Natural killer cell (primary cell): ENCODE data around the gene MCTS1. TPM values are rescaled to one million over a fixed set of nuclear protein-coding genes. Genes with fewer than 3 reads are reported as not detected.

Source experiments
- ATAC-seq, 3 donors: fragments of 150-1000 bp in 2 of 3; fragments of 200-7000 bp in 1 of 3; cut with Tn5 transposase; 1 replicate in 1 of 3; 2 replicates in 2 of 3; pipeline ENCODE4 v1.10.0; 2021; ENCODE audit warnings: mild to moderate bottlenecking in 2 of 3, moderate library complexity in 2 of 3
- DNase-seq, 2 donors: peaks; one replicate each; pipeline versions ENCODE4 v3.0.0 to v3.0.0-alpha.2; 2013 to 2021; ENCODE audit warnings: mixed read lengths in 1 of 2
- H3K27ac ChIP-seq: one replicate; pipeline ENCODE4 v1.5.1; 2013; ENCODE audit warnings: mild to moderate bottlenecking, low read length
- H3K27me3 ChIP-seq: one replicate; pipeline ENCODE4 v1.6.1; 2013; ENCODE audit warnings: low read length; ENCODE audit not compliant: control insufficient read depth, insufficient read depth
- H3K36me3 ChIP-seq: one replicate; pipeline ENCODE4 v1.6.1; 2013; ENCODE audit warnings: low read length; ENCODE audit not compliant: control insufficient read depth, insufficient read depth
- H3K4me1 ChIP-seq: one replicate; pipeline ENCODE4 v1.6.1; 2013; ENCODE audit warnings: low read length; ENCODE audit not compliant: control insufficient read depth, insufficient read depth
- H3K4me3 ChIP-seq: one replicate; pipeline ENCODE4 v1.5.1; 2013; ENCODE audit warnings: low read length
- H3K9me3 ChIP-seq: one replicate; pipeline ENCODE4 v1.6.1; 2013; ENCODE audit warnings: low read length; ENCODE audit not compliant: control insufficient read depth, insufficient read depth
- H3K27ac Mint-ChIP-seq, 2 donors: one replicate each; pipeline ENCODE4 v1.8.0; 2022; ENCODE audit warnings: mild to moderate bottlenecking in 2 of 2, mixed read lengths in 2 of 2, moderate library complexity in 1 of 2
- H3K27me3 Mint-ChIP-seq, 2 donors: one replicate each; pipeline ENCODE4 v1.8.0; 2022; ENCODE audit warnings: low read depth in 2 of 2, mixed read lengths in 2 of 2
- H3K36me3 Mint-ChIP-seq: one replicate; pipeline ENCODE4 v1.8.0; 2022; ENCODE audit warnings: mixed read lengths
- H3K4me1 Mint-ChIP-seq, 2 donors: one replicate each; pipeline ENCODE4 v1.8.0; 2022; ENCODE audit warnings: mixed read lengths in 2 of 2
- H3K4me3 Mint-ChIP-seq: one replicate; pipeline ENCODE4 v1.8.0; 2022; ENCODE audit warnings: mild to moderate bottlenecking, moderate library complexity, mixed read lengths
- H3K9me3 Mint-ChIP-seq, 2 donors: one replicate each; pipeline ENCODE4 v1.8.0; 2022; ENCODE audit warnings: mixed read lengths in 2 of 2
- WGBS: methylation state at CpG from one replicate; pipeline ENCODE4 v1.1.7; 2013; ENCODE audit warnings: missing lambda C conversion rate; ENCODE audit not compliant: insufficient coverage; 5-methylcytosine and 5-hydroxymethylcytosine counted together
- intact Hi-C: fragments of 100-400 bp; cut with micrococcal nuclease; formaldehyde crosslinking; loops from one replicate; pipeline ENCODE4 v1.14.2; 2022
- total RNA-seq, 4 donors: library from RNA; stranded (reverse); fragments of 120-200 nt in 1 of 4; gene quantifications; one replicate each; pipeline versions ENCODE4 v1.2.3 to v1.2.4, GENCODE V29; 2013 to 2022
- TF ChIP-seq, protein P1 (sequence below): fragments of 200-600 bp; IDR thresholded peaks from one replicate; pipeline ENCODE4 v1.8.0; 2022; ENCODE audit warnings: antibody characterized with exemption

The MCTS1 gene
- total RNA-seq, 3 donors from 2014 or later (not counting 1 experiment from before 2014, with no cell fraction given), result 17.6 to 21.2 (median 18.8) TPM

DNA sequence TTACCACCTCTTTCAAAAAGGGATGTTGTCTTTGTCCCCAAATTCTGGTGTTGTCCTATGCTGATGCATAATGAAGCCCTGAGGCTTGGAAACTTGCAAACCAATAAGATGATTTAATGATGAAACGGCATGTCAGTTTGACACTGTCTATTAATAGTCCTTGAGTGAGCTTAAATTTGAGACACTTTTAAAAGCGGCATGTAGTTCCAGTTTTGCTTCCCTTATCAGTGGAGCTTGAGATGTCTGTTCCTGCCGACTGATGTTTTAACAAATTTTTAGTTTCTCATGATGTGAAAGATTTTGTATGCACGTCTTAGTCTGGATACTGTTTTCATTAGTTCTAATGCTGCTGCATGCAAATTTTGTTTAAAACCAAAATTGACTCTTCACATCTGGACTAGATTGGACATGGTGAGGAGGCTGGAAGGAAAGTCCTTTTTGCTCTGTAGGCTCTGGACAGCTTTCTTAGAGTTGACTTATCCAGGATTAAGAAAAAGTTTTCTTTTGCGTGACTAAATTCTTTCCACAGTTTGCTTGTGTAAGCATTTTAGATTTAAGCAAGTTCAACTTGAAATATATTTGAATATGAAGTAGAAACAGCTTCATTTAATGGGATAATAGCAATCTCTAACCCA lies 14.2 kb downstream of the MCTS1 start:
- ATAC-seq, result no peak
- no peak overlapping the region for H3K4me3 Mint-ChIP-seq

DNA sequence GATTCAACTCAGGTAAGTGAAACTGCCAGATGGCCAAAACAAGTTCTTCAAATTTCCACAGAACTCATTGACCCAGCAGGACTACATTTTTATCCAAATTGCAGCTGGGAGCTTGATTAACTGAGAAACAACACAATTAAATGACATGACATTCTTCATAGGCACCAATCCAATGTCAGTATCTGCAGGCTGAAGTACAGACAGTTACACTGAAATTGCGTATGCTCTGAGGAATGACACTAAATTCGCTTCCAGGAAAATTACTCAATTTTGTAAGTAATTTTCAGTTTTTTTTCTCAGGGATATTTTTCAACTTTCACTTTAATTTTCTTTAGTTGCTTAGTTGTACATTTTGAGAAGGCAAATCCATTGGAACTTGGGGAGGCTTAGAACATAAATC lies 21.5 kb downstream of the MCTS1 start:
- peaks cover 2 to 8% of the 10 kb centered on the region in 2 donors for H3K4me1 Mint-ChIP-seq
- no peak for DNase-seq
- H3K27ac ChIP-seq, result no peak overlapping the region
- H3K4me3 Mint-ChIP-seq, result no peak overlapping the region
- TF ChIP-seq, protein P1, sequence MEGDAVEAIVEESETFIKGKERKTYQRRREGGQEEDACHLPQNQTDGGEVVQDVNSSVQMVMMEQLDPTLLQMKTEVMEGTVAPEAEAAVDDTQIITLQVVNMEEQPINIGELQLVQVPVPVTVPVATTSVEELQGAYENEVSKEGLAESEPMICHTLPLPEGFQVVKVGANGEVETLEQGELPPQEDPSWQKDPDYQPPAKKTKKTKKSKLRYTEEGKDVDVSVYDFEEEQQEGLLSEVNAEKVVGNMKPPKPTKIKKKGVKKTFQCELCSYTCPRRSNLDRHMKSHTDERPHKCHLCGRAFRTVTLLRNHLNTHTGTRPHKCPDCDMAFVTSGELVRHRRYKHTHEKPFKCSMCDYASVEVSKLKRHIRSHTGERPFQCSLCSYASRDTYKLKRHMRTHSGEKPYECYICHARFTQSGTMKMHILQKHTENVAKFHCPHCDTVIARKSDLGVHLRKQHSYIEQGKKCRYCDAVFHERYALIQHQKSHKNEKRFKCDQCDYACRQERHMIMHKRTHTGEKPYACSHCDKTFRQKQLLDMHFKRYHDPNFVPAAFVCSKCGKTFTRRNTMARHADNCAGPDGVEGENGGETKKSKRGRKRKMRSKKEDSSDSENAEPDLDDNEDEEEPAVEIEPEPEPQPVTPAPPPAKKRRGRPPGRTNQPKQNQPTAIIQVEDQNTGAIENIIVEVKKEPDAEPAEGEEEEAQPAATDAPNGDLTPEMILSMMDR, result no peak
- ATAC-seq, result no peak
- no peaks in the 10 kb centered on the region for H3K36me3 Mint-ChIP-seq
- no peak overlapping the region for H3K27ac Mint-ChIP-seq
- H3K36me3 ChIP-seq, result no peaks in the 10 kb centered on the region
- H3K27me3 Mint-ChIP-seq, result no peaks in the 10 kb centered on the region
- H3K4me1 ChIP-seq, result peaks cover 6% of the 10 kb centered on the region
- H3K9me3 ChIP-seq, result no peaks in the 10 kb centered on the region
- no peaks in the 10 kb centered on the region for H3K27me3 ChIP-seq
- H3K9me3 Mint-ChIP-seq, result no peaks in the 10 kb centered on the region
- intact Hi-C loops, result no loop called here
- no peak overlapping the region for H3K4me3 ChIP-seq
- WGBS, result no CpG with 5 or more reads among the region's 2 CpGs

More for the DNA sequence above, 14.2 kb downstream of the MCTS1 start:
- no peak overlapping the region for H3K4me3 ChIP-seq
- H3K27me3 ChIP-seq, result no peaks in the 10 kb centered on the region
- DNase-seq, result no peak
- Mint-ChIP-seq H3K27ac (no peak overlapping the region), H3K4me1 (no peaks in the 10 kb centered on the region), H3K36me3 (no peaks in the 10 kb centered on the region), H3K9me3 (no peaks in the 10 kb centered on the region), H3K27me3 (no peaks in the 10 kb centered on the region)
- H3K27ac ChIP-seq, result no peak overlapping the region
- intact Hi-C loops, result no loop called here
- H3K36me3 ChIP-seq, result peaks cover 12% of the 10 kb centered on the region
- no peaks in the 10 kb centered on the region for H3K4me1 ChIP-seq
- TF ChIP-seq, protein P1, result no peak
- 77% methylated on average over 4 of the region's 5 CpGs for WGBS
- H3K9me3 ChIP-seq, result no peaks in the 10 kb centered on the region

DNA sequence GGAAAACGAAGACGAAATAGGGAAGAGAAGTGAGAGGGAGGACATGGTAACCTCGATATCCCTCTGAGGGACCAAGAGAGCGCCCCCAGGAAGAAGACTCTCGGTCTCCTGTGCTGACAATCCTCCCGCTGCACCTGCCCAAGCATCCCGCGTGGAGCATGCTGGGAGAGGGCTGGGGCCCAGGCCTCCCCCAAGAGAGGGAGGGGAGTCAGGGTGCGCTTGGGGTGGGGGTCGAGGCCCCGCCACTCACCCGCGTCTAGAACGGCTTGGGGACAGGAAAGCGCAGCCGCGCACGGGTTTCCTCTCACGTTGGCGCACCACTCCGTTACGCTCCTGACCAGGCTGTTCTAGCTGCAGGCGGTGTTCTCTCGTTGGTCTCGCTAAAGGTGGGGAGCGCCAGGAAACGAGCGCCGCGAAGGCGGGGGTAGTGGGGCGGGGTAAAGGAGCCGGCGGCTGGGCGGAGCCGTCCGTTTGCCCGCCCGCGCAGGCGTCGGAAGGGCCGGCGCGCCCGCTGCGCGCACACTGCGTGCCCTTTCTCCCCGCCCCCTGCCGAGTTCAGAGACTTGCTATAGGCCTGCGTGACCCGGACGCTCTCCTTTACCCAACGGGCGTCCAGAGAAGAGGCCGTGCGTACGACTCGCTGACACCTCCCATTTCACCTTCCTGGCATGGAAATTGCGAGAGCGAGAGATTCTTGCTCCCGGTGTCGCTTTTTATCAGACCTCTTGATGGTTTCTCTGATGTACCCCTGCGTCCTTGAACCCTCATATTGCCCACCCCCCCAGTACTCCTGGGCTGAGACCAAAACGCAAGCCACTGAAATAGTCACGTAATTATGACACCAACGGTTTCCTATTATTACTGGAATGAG lies 26.0 kb downstream of the MCTS1 start, which contains the start of gene C1GALT1C1:
Gene C1GALT1C1, minus strand, starts transcription at position 388 of the 871 bp plus-strand sequence. CDS start 2,888 bp downstream, outside the sequence.
- Mint-ChIP-seq H3K4me3 (peak within 1 kb of the TSS; percentile 93), H3K27me3 (no peaks in the 10 kb centered on the region), H3K36me3 (no peaks in the 10 kb centered on the region), H3K4me1 (peaks cover 5 to 10% of the 10 kb centered on the region in 2 donors), H3K27ac (peak within 1 kb of the TSS; percentile 92 to 99), H3K9me3 (no peaks in the 10 kb centered on the region)
- no peaks in the 10 kb centered on the region for H3K36me3 ChIP-seq
- peak within 1 kb of the TSS; percentile 70 for H3K4me3 ChIP-seq
- H3K27me3 ChIP-seq, result no peaks in the 10 kb centered on the region
- DNase-seq, result peak; percentile 83 to 95
- intact Hi-C loops, result loop anchor here (1.0 kb wide), 2 partner anchors 26 to 69 kb away; partner anchors contain the start of gene MCTS1
- ATAC-seq, result peak; percentile 92 to 98 (median 93)
- H3K9me3 ChIP-seq, result no peaks in the 10 kb centered on the region
- TF ChIP-seq, protein P1, result no peak
- WGBS, result under 1% methylated on average over 68 of the region's 68 CpGs
- H3K4me1 ChIP-seq, result peaks cover 6% of the 10 kb centered on the region
- peak within 1 kb of the TSS; percentile 98 for H3K27ac ChIP-seq
